Kidney capillary endothelial cell (primary cell): ENCODE measurements around the gene CUL4A.
A peak's percentile ranks its signal among the peaks of the same experiment; 100 is the strongest.

Source experiments
- DNase-seq: peaks from one replicate; pipeline ENCODE4 v3.0.0-alpha.2; 2018; ENCODE audit warnings: low spot score

Gene CUL4A

DNA sequence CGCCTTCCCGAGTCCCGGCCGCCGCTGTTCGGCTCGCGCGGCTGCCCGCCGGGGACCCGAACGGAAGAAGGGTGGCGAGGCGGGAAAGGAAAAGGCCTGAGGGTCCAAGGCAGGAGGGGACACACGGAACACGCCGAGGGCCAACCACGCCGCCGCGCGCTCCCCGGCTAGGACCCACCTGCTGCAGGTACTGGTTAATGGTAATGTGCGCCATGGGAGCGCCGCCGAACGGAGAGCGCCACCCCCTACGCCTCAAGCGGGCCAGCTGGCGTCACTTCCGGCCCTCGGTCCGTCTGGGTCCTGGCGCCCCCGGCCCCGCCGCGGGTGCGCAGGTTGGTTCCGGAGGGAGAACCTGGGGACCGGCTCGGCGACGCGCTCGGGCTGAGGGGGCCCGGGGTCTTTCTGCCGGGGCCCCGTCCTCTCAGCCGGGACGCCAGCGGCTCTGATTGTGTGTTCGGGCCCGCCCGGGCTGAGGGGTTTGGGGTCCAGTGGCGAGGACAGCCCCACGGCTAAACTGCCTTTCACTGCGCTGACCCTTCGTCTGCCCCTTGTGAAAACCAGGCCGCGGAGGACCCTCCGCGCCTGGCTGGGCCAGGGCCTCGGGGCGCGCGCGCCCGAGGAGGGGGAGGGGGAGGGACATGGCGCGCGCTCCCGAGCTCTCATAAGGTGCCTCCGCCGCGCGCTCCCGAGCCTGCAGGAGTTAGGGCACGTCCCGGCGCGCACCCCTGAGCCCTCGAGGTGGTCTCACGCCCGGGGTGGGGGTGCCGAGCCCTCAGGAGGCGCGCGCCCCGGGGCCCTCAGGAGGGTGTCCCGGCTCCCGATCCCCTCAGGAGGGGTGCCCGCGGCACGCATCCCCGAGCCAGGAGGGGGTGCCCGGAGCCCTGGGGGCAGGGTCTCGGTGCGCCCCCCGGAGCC is 735 bp upstream of the CUL4A start, which contains the start of gene PCID2:
TSS of gene PCID2 (minus strand) at position 249 of the 915 bp plus-strand sequence. CDS start at position 214, 35 bp downstream.
- peak; percentile 81 for DNase-seq

DNA sequence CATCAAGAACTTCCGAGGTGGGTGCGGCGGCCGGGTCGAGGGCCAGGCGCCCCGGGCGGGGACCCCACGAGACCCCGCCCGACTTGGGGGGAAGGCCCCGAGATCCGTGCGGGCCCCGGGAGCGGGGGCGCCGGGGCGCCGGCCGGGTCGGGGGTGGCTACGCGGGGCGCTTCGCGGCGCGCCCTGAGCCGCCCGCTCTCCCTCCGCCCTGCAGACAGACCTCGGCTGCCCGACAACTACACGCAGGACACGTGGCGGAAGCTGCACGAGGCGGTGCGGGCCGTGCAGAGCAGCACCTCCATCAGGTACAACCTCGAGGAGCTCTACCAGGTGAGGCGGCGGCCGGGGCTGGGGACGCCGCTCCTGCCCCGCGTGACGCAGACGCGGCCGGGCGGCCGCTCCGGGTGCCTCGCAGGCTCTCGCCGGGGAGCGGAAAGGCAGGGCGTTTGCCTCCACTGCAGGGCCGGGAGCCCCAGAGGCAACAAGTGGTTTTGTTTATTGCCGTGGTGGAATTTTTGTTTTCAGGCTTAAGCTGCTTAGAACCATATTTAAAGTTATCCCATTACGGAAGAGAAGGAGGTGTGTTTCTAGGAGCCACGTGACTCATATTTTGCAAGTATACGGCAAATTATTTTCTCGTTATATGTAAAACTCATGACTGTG is 477 bp downstream of the CUL4A start:
- peak; percentile 46 for DNase-seq

DNA sequence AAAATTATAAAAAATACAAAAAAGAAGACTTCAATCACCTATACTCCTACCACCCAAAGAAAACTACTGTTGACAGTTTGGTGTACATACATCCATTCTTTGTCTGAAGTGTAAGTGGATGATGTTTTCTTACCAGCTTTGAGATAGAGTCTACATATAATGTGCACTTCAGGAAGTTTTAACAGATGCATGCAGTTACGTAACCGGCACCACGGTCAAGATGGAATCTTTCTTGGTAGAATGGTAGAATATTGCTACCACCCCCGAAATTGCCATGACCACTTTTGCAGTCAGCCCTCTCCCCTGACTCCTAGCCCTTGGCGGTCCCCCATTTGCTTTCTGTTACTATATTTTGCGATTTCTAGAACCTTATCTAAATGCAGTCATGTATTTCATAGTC is 1.4 kb downstream of the CUL4A start:
- DNase-seq = no peak

DNA sequence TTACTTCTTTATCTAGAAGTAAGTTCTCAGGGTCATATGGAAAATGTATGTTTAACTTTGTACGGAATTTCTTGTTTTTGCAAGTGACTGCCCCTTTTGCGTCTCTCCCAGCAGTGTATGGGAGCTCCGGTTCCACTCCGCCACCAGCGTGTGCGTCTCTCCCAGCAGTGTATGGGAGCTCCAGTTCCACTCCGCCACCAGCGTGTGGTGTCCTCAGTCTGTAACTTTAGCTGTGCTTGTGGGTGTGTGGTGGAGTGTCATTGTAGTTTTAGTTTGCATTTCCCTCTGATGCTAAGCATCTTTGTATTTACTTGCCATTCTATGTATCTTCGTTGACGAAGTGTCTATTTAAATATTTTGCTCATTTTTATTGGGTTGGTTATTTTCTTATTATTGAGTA is 2.4 kb downstream of the CUL4A start:
- no peak for DNase-seq

DNA sequence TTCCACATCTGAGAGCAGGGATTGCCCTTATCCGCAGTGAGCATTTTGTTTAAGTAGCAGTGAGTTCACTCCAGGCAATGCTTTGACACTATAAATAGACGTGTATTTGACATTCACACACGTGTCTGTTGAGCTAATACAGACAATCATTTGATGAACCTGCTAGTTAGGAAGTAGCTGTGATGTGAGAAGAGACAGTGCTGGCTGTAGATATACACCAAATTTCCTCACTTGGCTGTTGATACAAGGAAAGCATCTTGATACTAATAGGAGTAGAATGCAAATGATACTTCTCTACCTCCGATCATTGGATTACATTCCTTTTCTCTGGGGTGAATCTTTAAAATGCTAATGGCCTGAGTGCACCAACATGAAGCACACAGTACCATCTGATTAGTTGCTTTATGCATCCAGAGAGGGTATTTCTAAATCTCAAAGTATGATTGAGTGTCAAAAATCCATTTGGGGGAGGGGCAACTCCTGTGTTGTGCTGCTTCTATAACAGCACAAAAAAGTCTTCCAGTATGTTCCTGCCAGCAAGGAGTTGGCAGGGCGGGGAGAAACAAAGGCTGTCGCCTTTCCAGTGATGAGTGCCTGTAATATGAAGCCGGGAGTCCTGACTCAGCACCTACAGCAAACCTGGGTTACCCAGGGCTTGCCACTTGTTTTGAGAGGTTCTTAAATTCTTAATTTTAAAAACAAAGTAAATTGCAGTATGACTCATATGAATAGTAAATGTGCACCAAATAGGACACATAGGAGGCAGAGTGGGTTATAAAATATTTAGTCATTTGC is 7.0 kb downstream of the CUL4A start:
- DNase-seq = no peak

DNA sequence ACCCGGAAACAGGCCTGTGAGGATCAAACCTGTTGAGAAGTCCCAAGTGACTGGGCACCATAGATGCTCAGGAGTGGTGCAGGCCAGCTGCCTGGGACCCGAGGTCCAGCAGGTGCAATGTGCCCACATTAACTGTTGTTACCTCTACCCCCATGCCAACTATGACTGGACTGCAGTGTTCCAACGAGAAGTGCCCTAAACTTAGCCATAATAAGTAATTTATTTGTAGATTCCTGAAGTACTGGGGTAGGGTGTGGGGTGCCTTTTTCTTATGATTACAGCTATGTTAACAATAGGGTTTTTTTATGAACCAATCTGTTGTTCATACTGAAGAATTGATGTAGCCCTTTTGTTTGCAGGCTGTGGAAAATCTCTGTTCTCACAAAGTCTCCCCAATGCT is 9.2 kb downstream of the CUL4A start:
- no peak for DNase-seq

DNA sequence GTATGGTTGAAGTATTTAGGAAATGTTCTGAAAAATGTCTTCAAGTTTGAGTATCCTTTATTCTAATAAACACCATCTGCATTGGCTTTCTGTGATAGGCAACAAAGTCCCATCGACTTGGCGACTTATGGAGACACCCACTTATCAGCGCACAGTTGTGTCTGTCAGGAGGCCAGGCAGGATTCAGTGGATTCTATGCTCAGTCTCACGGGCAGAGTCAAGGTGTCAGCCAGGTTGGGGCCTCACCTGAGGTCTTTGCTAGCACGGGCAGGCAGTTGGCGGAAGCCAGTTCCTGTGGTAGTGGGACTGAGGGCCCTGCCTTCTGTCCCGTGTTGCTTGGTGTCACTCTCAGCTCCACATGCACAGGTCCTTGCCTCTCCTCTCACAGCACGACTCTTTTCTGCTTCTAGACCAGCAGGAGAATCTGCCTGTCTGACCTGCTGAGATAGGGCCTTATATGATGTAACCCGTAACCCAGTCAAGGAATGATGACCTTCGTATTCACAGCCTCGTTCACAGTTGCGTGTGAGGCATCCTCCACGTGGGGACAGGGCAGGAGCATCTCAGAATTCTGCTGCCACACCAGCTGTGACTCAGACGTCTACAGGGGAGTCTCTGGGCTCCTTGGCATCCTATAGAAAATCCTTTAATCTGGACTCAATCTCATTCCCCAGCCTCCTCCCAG is 10.0 kb downstream of the CUL4A start:
- no peak for DNase-seq

DNA sequence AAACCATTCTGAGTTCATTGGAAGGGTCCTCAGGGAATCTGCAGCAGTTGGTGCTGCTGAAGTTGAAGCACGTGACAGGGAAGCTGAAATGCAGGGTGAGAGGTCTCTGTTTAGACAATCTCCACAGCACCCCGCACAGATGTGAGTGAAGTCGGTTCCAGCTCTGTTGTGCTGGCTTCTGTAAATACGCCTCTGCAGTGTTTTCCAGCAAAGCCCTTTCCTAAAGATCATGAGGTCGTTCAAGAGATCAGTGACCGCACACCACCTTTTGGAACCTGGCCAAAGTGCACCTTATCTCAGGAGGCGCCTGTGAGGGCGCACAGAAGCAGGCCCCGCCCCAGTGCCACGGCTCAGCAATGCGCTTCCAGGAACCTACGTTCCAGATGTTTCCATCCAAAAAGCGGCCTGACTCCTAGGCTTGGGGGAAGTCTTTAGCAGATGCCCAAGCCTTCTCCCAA is 10.8 kb downstream of the CUL4A start:
- no peak for DNase-seq

DNA sequence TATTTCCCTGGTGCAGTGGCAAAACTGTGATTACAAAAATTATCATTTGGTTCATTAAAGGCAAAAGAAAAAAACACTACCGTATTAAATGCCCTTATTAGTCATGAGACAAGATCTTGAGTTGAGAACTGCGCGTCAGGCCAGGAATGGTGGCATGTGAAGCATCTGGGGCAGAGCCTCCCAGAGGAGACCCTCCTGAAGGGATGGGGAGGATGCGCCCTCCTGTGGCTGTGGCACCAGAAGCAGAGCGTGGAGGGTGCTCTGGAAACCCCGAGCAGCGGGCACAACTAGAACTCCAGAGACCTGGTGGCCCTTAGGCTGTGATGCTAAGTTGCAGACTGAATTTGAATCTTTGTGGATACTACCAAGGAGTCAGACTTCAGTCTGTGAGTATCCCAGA is 11.5 kb downstream of the CUL4A start:
- DNase-seq = no peak

DNA sequence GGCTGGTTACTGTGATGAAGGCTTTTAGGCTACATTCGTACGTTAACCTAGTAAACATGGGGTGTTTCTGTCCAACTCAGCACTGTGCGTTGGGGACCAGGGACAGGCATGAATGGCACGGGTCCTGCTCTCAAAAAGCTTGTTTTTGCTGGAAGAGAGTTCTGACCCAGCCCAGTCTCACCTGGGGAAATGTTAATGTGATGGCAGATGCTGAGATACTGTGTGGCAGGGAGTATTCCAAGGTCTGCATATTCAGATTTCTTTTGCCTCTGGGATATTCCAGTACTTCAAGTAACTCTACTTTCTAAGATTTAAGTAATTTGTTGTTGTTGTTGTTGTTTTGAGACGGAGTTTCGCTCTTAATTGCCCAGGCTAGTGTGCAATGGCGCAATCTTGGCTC is 13.7 kb downstream of the CUL4A start:
- no peak for DNase-seq

DNA sequence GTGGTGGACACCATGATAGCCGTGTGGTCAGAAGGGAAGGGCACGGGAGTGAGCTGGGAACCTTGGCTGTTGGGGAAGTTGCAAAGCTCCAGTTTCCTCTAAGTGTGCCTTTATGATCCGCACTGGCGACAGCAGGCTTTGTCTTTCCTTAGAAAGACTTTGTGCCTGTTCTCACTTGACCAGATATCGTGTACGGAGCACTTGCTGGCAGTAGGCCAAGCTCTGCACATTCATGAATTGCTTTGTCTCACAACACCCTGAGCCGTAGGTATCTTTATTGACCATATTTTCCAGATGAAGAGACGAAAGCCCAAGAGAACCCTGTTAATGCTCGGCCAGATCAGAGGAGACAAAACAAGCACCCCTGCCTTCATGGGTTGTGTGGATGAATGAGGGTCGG is 15.1 kb downstream of the CUL4A start:
- no peak for DNase-seq

DNA sequence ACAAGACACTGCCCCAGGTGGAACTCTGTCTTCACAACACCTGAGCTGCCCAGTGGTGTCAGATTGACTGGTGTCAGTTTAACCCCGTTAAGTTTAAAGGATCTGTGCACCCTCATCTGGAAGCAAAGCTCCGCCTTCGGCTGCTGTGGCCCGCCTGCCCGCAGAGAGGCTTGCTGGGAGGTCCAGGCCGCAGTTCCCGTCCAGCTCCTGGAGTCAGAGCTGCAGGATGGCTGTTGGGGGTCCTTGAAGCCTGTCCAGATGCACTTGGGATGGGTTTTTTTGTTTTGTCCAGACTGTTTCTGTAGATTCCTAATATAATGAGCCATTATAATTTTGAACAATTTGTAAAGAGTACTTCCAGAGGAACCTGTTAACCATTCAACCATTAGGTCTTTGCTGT is 16.1 kb downstream of the CUL4A start:
- no peak for DNase-seq

DNA sequence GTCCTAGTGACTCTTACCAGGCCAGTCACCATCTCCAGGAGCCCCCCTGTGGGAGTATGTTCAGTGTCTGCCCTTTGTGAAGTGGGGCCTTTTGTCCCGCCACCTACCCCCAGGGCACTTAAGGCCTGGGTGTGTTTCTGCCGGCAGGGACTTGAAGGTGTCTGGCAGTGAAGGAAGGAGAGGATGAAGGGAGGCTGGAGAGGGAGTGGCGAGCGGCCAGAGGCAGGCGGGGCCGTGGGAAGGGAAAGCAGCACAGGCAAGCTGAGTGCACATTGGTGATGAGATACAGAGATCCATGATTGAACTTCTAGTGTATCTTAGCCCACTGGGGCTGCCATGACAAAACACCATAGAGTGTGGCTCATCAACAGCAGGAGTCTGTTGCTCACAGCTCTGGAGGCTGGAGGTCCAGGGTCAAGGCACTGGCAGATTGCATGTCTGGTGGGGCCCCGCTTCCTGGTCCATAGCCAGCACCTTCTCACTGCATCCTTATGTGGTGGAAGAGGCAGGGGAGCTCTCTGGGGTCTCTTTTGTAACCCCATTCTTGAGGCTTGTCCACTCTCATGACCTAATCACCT is 17.5 kb downstream of the CUL4A start:
- DNase-seq = no peak

DNA sequence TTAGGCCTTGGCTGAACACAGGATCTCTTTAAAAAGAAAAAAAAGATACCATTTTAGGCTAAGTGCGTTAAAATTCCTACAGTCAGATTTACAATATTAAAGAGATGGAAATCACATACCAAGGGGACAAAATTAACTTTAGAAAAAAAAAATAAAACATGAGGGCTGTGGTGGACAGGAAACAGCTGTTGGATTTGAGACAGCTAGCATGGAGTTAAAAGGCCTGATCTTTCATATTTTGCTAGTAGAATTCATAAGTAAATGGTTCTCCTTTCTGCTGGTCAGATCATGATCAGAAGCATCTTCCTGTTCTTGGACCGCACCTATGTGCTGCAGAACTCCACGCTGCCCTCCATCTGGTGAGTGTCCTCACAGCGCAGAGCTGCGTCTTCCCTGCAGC is 19.7 kb downstream of the CUL4A start:
- DNase-seq = no peak

DNA sequence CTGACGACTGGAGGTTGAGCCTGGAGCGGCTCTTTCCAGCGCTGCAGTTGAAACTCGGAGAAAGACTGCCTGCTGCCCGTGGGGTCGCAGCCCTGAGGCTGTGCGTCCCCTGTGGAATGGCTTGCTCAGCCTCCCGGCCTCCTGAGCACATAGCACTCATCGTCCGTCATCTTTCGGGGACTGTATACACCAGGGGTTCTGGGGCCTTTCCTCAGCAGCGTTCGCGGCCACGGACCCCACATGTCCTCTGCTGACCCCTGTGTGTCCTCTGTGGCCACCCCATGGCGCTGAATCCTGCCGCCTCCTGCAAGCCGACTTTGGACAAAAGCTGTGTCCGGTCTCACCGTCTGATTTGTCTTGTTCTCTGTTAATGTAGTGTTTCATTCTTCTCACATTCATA is 20.4 kb downstream of the CUL4A start:
- DNase-seq = no peak

DNA sequence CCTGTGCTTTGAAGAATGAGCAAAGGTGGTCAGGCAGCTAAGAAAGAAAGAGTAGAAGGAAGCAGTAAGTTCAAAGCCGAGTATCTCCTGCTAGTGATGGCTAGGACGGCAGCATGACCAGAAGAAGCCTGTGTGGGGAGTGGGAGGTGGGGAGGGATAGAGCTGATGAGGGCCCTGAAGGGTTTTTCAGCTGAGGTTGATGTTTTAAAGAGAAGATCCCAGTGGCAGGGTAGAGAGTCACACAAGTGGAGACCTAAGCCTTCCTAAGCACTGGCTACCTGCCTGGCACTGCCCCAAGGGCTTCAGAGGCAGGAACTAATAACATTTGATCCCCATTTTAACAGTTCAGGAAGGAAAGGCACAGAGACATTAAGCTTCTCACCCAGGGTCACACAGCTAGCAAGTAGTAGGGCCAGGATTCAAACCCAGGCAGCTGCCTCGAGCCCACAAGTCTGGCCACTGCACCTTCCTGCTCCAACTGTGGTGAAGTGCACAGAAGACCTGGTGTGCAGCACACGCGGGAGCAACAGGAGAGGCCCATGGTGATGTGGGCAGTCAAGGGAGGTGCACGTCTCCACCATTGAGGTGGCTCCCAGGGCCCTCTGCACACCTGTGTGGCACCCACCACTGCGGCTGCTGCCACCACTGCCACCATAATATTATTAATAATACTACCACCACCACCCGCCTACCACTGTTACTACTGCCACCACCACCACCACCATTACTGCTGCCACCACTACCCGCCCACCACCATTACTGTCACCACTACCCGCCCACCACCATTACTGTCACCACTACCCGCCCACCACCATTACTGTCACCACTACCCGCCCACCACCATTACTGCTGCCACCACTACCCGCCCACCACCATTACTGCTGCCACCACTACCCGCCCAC is 22.1 kb downstream of the CUL4A start:
- no peak for DNase-seq

DNA sequence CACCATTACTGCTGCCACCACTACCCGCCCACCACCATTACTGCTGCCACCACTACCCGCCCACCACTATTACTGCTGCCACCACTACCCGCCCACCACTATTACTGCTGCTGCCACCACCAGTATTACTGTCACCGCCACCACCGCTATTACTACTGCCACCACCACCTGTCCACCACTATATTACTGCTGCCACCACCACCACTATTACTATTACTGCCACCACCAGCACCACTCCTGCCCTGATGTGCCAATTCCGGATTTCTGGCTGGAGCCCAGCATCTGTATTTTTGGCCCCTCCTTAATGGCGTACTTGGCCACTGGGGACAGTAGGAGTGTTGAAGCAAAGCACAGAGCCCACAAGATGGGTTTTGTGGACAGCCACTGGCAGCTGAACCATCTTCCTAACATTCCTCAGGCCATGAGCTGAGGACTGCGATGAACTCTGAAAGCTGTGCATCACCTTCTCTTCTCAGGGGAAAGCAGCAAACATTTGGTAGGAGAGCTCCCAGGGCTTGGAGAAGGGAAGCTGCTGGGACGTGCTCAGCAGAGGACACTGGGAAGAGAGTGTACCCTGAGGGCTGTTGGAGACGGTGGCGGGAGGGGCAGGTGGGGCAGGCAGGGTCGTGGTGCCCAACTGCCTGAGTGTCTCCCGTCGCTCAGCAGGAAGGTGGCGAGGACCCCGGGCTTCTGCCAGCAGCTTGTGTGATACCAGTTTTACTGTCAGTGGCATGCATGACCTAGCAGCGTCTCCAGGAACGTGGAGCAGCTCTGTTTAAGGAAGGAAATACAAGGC is 23.0 kb downstream of the CUL4A start:
- DNase-seq = no peak

DNA sequence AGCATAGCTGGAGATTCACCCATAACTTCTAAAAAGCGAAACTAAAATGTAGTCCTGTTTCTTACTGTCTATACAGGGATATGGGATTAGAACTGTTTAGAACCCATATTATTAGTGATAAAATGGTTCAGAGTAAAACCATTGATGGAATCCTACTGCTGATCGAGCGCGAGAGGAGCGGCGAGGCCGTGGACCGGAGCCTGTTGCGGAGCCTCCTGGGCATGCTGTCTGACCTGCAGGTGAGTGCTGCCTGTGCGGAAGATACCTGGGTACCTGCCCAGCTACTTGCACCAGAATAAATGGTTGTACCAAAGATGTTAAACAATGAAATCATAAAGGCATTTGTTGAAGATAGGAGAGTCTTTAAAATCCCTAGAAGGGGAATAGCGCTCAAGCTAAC is 23.7 kb downstream of the CUL4A start:
- DNase-seq = no peak

DNA sequence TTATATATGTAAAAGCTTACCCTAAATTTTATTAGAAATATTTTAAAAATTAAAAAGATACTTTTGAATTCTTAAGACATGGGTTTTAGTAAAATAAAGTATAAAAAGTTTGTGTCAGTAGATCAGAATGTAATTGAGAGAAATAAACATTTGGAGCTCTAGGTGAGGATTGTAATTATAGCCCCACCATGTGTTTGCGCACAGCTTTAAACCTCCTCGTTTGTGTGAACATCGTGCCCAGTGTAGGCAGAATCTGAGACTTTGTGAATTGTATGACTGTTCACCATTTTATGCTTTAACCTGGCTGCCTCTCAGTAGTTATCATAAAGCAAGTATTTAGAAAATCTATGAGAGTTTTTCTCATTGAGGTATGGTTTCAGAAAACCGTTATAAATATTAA is 29.1 kb downstream of the CUL4A start:
- no peak for DNase-seq

DNA sequence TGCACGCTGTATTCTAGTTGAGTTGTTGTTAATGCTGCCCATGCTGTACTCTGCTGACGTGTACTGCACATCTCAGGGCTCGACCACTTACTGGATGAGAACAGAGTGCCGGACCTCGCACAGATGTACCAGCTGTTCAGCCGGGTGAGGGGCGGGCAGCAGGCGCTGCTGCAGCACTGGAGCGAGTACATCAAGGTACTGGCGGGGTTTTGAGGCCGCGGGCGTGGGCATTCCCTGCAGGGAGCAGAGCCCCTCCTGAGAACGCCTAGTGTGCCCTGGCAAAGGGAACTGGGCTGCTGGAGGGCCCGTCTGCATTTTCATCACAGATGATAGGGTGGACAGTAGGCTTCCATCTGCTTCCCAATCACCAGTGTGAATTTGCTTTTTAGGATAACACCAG is 29.9 kb downstream of the CUL4A start:
- no peak for DNase-seq
